ENCODE data around the gene DUSP9.

The DUSP9 gene

GRCh38 chrX:153635788-153636668, 11.0 kb upstream of the DUSP9 start:
- DNase-seq = no peak

- DNase-seq = no peak
Measured at GRCh38 chrX:153636716-153637115, 10.3 kb upstream of the DUSP9 start.

- DNase-seq = no peak
Measured at GRCh38 chrX:153637121-153638040, 9.6 kb upstream of the DUSP9 start.

- no peak for DNase-seq
Measured at GRCh38 chrX:153638041-153638371, 9.0 kb upstream of the DUSP9 start.

- no peak for DNase-seq
Measured at GRCh38 chrX:153638436-153639176, 8.4 kb upstream of the DUSP9 start.

GRCh38 chrX:153639177-153640044, 7.6 kb upstream of the DUSP9 start:
- DNase-seq = no peak

GRCh38 chrX:153640045-153640686, 6.8 kb upstream of the DUSP9 start:
- no peak for DNase-seq

- DNase-seq = no peak
Measured at GRCh38 chrX:153640736-153641575, 6.0 kb upstream of the DUSP9 start.

- no peak for DNase-seq
Measured at GRCh38 chrX:153641627-153642026, 5.4 kb upstream of the DUSP9 start.

GRCh38 chrX:153642051-153642654, 4.8 kb upstream of the DUSP9 start:
- no peak for DNase-seq

- no peak for DNase-seq
Measured at GRCh38 chrX:153642655-153643430, 4.2 kb upstream of the DUSP9 start.

GRCh38 chrX:153643431-153644351, 3.3 kb upstream of the DUSP9 start:
- DNase-seq = no peak

- no peak for DNase-seq
Measured at GRCh38 chrX:153644356-153645125, 2.5 kb upstream of the DUSP9 start.

GRCh38 chrX:153645151-153645550, 1.9 kb upstream of the DUSP9 start:
- no peak for DNase-seq

GRCh38 chrX:153645921-153646488, 998 bp upstream of the DUSP9 start:
- DNase-seq = no peak
